HG03469 (cell line): ENCODE measurements around the gene TLCD3B.

Source experiments
- ATAC-seq: cut with Tn5 transposase; IDR thresholded peaks from one replicate; pipeline ENCODE4 v1.9.1; 2021; ENCODE audit warnings: mild to moderate bottlenecking, moderate library complexity, moderate number of reproducible peaks; ENCODE audit not compliant: unreplicated experiment

The TLCD3B gene

GRCh38 chr16:29975134-29975538 is 55.9 kb downstream of the TLCD3B start:
- no peak for ATAC-seq
